Stimulated activated CD4-positive, alpha-beta T cell treated with anti-CD3 and anti-CD28 coated beads, Interleukin-2, amount 100 ng/mL, for 48 hours (primary cell): ENCODE measurements around the gene GNPAT.

Experiments
- DNase-seq, 2 donors: peaks; one replicate each; pipeline ENCODE4 v3.0.0-alpha.2; 2020

GNPAT gene

GRCh38 chr1:231260351-231260750, 19.3 kb downstream of the GNPAT start:
- DNase-seq: no peak

- no peak for DNase-seq
Observed at GRCh38 chr1:231264642-231265041, 23.6 kb downstream of the GNPAT start.

GRCh38 chr1:231265379-231265778, 24.4 kb downstream of the GNPAT start:
- no peak for DNase-seq

- DNase-seq: no peak
Observed at GRCh38 chr1:231266811-231267322, 25.9 kb downstream of the GNPAT start.

GRCh38 chr1:231272173-231272572, 31.2 kb downstream of the GNPAT start:
- DNase-seq: no peak

GRCh38 chr1:231272880-231273279, 31.9 kb downstream of the GNPAT start:
- DNase-seq: no peak

- peak; percentile 5 to 7 for DNase-seq
Observed at GRCh38 chr1:231274119-231274825, 33.3 kb downstream of the GNPAT start.

GRCh38 chr1:231278100-231278790, 37.2 kb downstream of the GNPAT start:
- DNase-seq: no peak

GRCh38 chr1:231279081-231279480, 38.1 kb downstream of the GNPAT start:
- no peak for DNase-seq

- DNase-seq: no peak
Observed at GRCh38 chr1:231279683-231280082, 38.7 kb downstream of the GNPAT start.

GRCh38 chr1:231284441-231284840, 43.4 kb downstream of the GNPAT start:
- DNase-seq: no peak

- no peak for DNase-seq
Observed at GRCh38 chr1:231286603-231287002, 45.6 kb downstream of the GNPAT start.

- no peak for DNase-seq
Observed at GRCh38 chr1:231295938-231296337, 54.9 kb downstream of the GNPAT start.

- DNase-seq: no peak
Observed at GRCh38 chr1:231301990-231302389, 61.0 kb downstream of the GNPAT start.

GRCh38 chr1:231310391-231310934, 69.5 kb downstream of the GNPAT start:
- no peak for DNase-seq

GRCh38 chr1:231311720-231312431, 70.9 kb downstream of the GNPAT start:
- no peak for DNase-seq

- DNase-seq: no peak
Observed at GRCh38 chr1:231312432-231312788, 71.4 kb downstream of the GNPAT start.

GRCh38 chr1:231313661-231314060, 72.6 kb downstream of the GNPAT start:
- DNase-seq: no peak

GRCh38 chr1:231315887-231316286, 74.9 kb downstream of the GNPAT start:
- DNase-seq: peak in 1 of 2 donors; percentile 41

GRCh38 chr1:231317306-231318014, 76.4 kb downstream of the GNPAT start:
- DNase-seq: no peak

GRCh38 chr1:231318015-231318355, 77.0 kb downstream of the GNPAT start:
- no peak for DNase-seq

- no peak for DNase-seq
Observed at GRCh38 chr1:231318568-231318967, 77.6 kb downstream of the GNPAT start.

GRCh38 chr1:231319080-231319479, 78.1 kb downstream of the GNPAT start:
- no peak for DNase-seq
